ENCODE measurements around the gene ZNF692. TPM values are rescaled to one million over a fixed set of nuclear protein-coding genes. Genes with fewer than 3 reads are reported as not detected.

ZNF692 gene
- total and polyA plus RNA-seq, 2 of the 13 experiments (the other 11 are each of a cell fraction or from before 2014, with no cell fraction given), result 27.3 to 45.8 TPM

- no peak for ATAC-seq
- H3K9me3 ChIP-seq (ENCODE audit: low read length), result no peaks in the 10 kb centered on the region
- H4K20me1 ChIP-seq (ENCODE audit: insufficient read depth, low read length), result no peaks in the 10 kb centered on the region
- in situ Hi-C loops (cut with HindIII; ENCODE audit: extremely low pct_ligation_motif_present, low pct_unique_long_range_greater_than_20kb) (no loop called here), intact Hi-C loops (cut with micrococcal nuclease; ENCODE audit: unreplicated experiment) (no loop called here)
- TF ChIP-seq TFDP2 (CRISPR knock-in tag; IDR thresholded peaks at IDR 0.05) (no peak), ZBTB7B (CRISPR knock-in tag; IDR thresholded peaks at IDR 0.05) (no peak), PCBP2 (optimal IDR thresholded peaks at IDR 0.05; ENCODE audit: low read depth, low read length, poor library complexity, severe bottlenecking) (no peak), ZBTB25 (CRISPR knock-in tag; IDR thresholded peaks at IDR 0.05) (no peak), ZNF710 (CRISPR knock-in tag; IDR thresholded peaks at IDR 0.05; ENCODE audit: borderline replicate concordance) (no peak), NFATC3 (CRISPR knock-in tag; IDR thresholded peaks at IDR 0.05) (no peak), PREB (CRISPR knock-in tag; IDR thresholded peaks at IDR 0.05) (no peak), ZNF367 (CRISPR knock-in tag; IDR thresholded peaks at IDR 0.05; ENCODE audit: borderline replicate concordance) (no peak), ZFP36 (IDR thresholded peaks at IDR 0.05; ENCODE audit: borderline replicate concordance, low read depth, low read length, partially characterized antibody) (no peak), ZBTB44 (CRISPR knock-in tag; IDR thresholded peaks at IDR 0.05) (no peak), ATF6 (CRISPR knock-in tag; conservative IDR thresholded peaks at IDR 0.05) (no peak)
- H3K27me3 ChIP-seq (ENCODE audit: control insufficient read depth in 1 of 2, insufficient read depth in 2 of 2, low read length in 2 of 2), result no peaks in the 10 kb centered on the region; a peak in 1 of 5 replicates
- no peak for DNase-seq (ENCODE audit: low spot score)
- H3K79me2 ChIP-seq (ENCODE audit: insufficient read depth, low read length), result peaks cover 23% of the 10 kb centered on the region
- WGBS (ENCODE audit: low lambda C conversion rate), result 64% methylated on average over 3 of the region's 3 CpGs
- H3K4me1 ChIP-seq (ENCODE audit: insufficient read depth, low read length), result peaks cover 25% of the 10 kb centered on the region
- no TSS peak for BruUV-seq (replicated peaks)
- no peak for FAIRE-seq
- no peak overlapping the region for H3K27ac ChIP-seq (ENCODE audit: extremely low read length, insufficient read depth, low read length)
- ChIA-PET POLR2A (no interaction called here), CTCF (ENCODE audit: low intra/inter-chr PET ratio, low total read pairs) (no interaction called here)
- no peak overlapping the region for H3K9ac ChIP-seq (ENCODE audit: insufficient read depth, low read depth, low read length)
- no peaks in the 10 kb centered on the region for H3K36me3 ChIP-seq (replicated peaks in 1 of 2; ENCODE audit: control insufficient read depth in 1 of 2, insufficient read depth in 2 of 2, low read length in 2 of 2)
- no peak overlapping the region for H2AFZ ChIP-seq (ENCODE audit: low read length)
- no peak overlapping the region for H3K4me3 ChIP-seq (replicated peaks in 1 of 3; ENCODE audit: insufficient read depth in 1 of 3, low read depth in 2 of 3, low read length in 3 of 3)
- H3K4me2 ChIP-seq (ENCODE audit: low read depth, low read length), result 0 out of 2 replicates have a peak overlapping the region, but pooled peaks have one; percentile 88
Measured at GRCh38 chr1:248904437-248905216, 45.7 kb upstream of the ZNF692 start.

All from HepG2 (cell line).